Mesodermal cell (in vitro differentiated cells): ENCODE data around the gene TTBK2.

Experiments used
- H3K27ac ChIP-seq: 2 replicates; pipeline ENCODE4 v1.7.0; 2013; ENCODE audit warnings: mild to moderate bottlenecking, low read depth, low read length, moderate library complexity; ENCODE audit not compliant: severe bottlenecking
- H3K36me3 ChIP-seq: 2 replicates; pipeline ENCODE4 v1.7.1; 2013; ENCODE audit warnings: mild to moderate bottlenecking, low read length, moderate library complexity; ENCODE audit not compliant: control insufficient read depth, insufficient read depth
- H3K4me1 ChIP-seq: one replicate; pipeline ENCODE4 v1.7.1; 2013; ENCODE audit warnings: mild to moderate bottlenecking, low read length; ENCODE audit not compliant: insufficient read depth, control insufficient read depth, poor library complexity, severe bottlenecking
- H3K4me3 ChIP-seq: 2 replicates; pipeline ENCODE4 v1.7.0; 2013; ENCODE audit warnings: low read length, control low read depth, mild to moderate bottlenecking; ENCODE audit not compliant: insufficient read depth, poor library complexity, severe bottlenecking; ENCODE audit errors: extremely low read depth
- H3K9me3 ChIP-seq: 2 replicates; pipeline ENCODE4 v1.7.1; 2013; ENCODE audit warnings: mild to moderate bottlenecking, low read length, moderate library complexity; ENCODE audit not compliant: control insufficient read depth
- WGBS, 2 experiments: methylation state at CpG; one replicate each; pipeline ENCODE4 v1.1.5; 2013; ENCODE audit warnings: missing lambda C conversion rate in 2 of 2; ENCODE audit not compliant: insufficient coverage in 2 of 2; 5-methylcytosine and 5-hydroxymethylcytosine counted together

TTBK2 gene

GRCh38 chr15:42931702-42932486, 11.3 kb upstream of the TTBK2 start:
- H3K36me3 ChIP-seq = no peaks in the 10 kb centered on the region
- no peaks in the 10 kb centered on the region for H3K9me3 ChIP-seq
- WGBS, 2 experiments = 81 to 86% methylated on average over 2 to 6 of the region's 7 CpGs
- H3K27ac ChIP-seq = no peak overlapping the region
- H3K4me1 ChIP-seq = no peaks in the 10 kb centered on the region
- no peak overlapping the region for H3K4me3 ChIP-seq

- Histone ChIP-seq H3K36me3 (no peaks in the 10 kb centered on the region), H3K9me3 (no peaks in the 10 kb centered on the region), H3K4me3 (no peak overlapping the region), H3K27ac (no peak overlapping the region), H3K4me1 (no peaks in the 10 kb centered on the region)
- WGBS, 2 experiments = no CpG with 5 or more reads among the region's 2 CpGs
Observed at GRCh38 chr15:42929306-42929848, 8.8 kb upstream of the TTBK2 start.

DNA sequence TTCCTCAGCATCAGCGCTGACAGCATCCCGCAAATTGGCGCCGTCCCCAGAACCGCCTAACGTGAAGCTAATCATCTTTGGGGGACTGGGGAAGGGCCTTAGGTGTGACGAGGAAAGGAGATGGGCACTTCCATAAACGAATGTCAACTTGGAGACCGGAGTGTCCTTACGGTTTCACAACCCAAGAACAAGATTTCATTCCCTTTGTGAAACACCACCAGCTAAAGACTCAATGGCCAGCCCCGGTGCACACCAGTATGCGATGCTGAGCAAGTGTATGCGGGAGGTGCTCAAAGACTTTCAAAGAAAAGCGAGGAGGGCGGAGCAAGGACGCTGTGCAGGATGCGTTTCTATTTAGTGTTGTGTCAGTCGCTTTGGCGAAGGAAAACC, 759 bp upstream of the TTBK2 start:
- H3K4me3 ChIP-seq = peak overlapping the region; percentile 93
- 25 to 29% methylated on average over 4 to 16 of the region's 19 CpGs for WGBS, 2 experiments
- H3K4me1 ChIP-seq = no peaks in the 10 kb centered on the region
- no peaks in the 10 kb centered on the region for H3K36me3 ChIP-seq
- no peaks in the 10 kb centered on the region for H3K9me3 ChIP-seq
- H3K27ac ChIP-seq = no peak overlapping the region

DNA sequence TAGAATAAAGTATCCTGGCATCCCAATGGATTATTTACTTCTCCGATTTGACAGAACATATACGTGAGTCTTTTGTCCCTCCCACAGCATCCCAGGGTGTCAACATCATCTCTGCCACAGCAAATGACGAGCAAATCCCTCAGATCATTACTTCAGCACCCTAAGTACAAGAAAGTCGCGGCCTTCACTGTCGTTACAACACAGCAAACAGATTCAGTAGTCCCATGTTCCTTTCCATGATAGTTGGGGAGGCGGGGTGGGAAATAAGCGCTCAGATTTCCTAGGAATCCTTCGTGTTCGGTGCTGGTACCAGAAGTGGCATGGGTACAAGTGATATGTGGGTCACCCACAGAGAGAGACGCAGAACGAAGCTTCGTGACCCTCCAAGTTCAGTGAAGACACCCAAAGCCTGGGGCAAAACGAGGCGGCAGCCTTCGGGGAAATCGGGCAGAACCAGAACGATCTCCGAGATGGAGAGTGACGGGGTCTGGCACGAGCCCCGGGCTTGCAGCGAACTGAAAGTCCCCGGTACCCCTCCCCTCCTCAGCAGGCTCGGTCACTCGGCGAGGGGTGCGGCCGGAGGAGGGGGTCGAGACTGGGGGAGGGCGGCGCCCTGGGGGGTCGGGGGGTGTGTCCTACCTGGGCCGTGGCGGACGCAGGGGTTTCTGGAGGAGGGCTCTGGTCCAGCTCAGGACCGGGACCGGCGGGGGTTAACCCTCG, 619 bp downstream of the TTBK2 start:
- H3K36me3 ChIP-seq = no peaks in the 10 kb centered on the region
- H3K27ac ChIP-seq = peak overlapping the region; percentile 46
- no peaks in the 10 kb centered on the region for H3K4me1 ChIP-seq
- H3K9me3 ChIP-seq = no peaks in the 10 kb centered on the region
- peak overlapping the region; percentile 93 for H3K4me3 ChIP-seq
- 0 to 1% methylated on average over 16 to 17 of the region's 40 CpGs for WGBS, 2 experiments

- 60% methylated on average over 1 of the region's 2 CpGs; no CpG with 5 or more reads in 1 of the 2 experiments for WGBS, 2 experiments
- peak overlapping the region; percentile 93 for H3K4me3 ChIP-seq
- no peaks in the 10 kb centered on the region for H3K4me1 ChIP-seq
- H3K27ac ChIP-seq = no peak overlapping the region
- H3K9me3 ChIP-seq = no peaks in the 10 kb centered on the region
- H3K36me3 ChIP-seq = no peaks in the 10 kb centered on the region
Observed at GRCh38 chr15:42919308-42919707, 1.3 kb downstream of the TTBK2 start.

DNA sequence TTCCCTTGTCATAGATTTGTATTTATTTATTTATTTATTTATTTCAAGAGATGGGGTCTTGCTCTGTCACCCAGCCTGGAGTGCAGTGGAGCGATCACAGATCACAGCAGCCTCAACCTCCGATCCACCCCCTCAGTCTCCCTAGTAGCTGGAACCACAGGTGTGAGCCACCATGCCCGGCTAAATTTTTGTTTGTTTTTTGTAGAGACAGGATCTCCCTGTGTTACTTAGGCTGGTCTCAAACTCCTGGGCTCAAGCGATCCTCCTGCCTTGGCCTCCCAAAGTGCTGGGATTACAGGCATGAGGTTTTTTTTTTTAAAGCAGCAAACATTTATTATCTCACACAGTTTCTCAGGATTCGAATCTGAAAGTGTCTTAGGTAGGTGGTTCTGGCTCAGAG, 2.5 kb downstream of the TTBK2 start:
- H3K27ac ChIP-seq = no peak overlapping the region
- no peaks in the 10 kb centered on the region for H3K36me3 ChIP-seq
- H3K4me1 ChIP-seq = no peaks in the 10 kb centered on the region
- no peak overlapping the region for H3K4me3 ChIP-seq
- no peaks in the 10 kb centered on the region for H3K9me3 ChIP-seq
- WGBS, 2 experiments = 100% methylated on average over 2 of the region's 5 CpGs; no CpG with 5 or more reads in 1 of the 2 experiments

DNA sequence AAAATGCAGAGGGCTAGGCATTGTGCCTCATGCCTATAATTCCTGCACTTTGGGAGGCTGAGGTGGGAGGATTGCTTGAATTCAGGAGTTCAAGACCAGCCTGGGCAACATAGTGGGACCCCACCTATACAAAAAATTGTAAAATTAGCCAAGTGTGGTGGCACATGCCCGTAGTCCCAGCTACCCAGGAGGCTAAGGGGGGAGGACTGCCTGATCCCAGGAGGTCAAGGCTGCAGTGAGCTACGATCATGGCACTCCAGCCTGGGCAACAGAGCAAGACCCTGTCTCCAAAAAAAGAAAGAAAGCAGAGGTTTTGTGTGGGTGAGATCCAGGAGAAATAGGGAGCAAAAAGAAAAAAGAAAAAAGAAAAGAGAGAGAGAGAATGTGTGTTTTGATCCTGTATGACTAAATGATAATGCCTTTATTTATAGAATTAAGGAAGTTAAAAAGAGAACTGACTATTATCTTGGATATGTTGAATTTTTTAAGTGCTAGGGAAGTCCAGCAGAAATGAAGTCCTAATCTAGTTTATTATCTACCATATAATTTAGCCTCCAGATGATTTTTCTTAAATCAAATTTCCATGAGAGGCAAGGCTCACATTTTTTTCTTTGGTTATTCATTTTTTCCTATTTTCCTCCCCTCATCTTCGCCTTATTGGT, 4.8 kb downstream of the TTBK2 start:
- Histone ChIP-seq H3K4me3 (no peak overlapping the region), H3K27ac (no peak overlapping the region), H3K9me3 (no peaks in the 10 kb centered on the region), H3K36me3 (no peaks in the 10 kb centered on the region), H3K4me1 (no peaks in the 10 kb centered on the region)
- WGBS, 2 experiments = 94% methylated on average over 2 of the region's 3 CpGs

GRCh38 chr15:42914728-42915497, 5.7 kb downstream of the TTBK2 start:
- H3K9me3 ChIP-seq = no peaks in the 10 kb centered on the region
- no peaks in the 10 kb centered on the region for H3K4me1 ChIP-seq
- H3K36me3 ChIP-seq = no peaks in the 10 kb centered on the region
- no peak overlapping the region for H3K4me3 ChIP-seq
- no peak overlapping the region for H3K27ac ChIP-seq
- 100% methylated on average over 2 of the region's 5 CpGs; no CpG with 5 or more reads in 1 of the 2 experiments for WGBS, 2 experiments

GRCh38 chr15:42911058-42911592, 9.5 kb downstream of the TTBK2 start:
- Histone ChIP-seq H3K9me3 (no peaks in the 10 kb centered on the region), H3K4me1 (no peaks in the 10 kb centered on the region), H3K4me3 (no peak overlapping the region), H3K27ac (no peak overlapping the region), H3K36me3 (no peaks in the 10 kb centered on the region)
- WGBS, 2 experiments = 100% methylated on average over 1 to 3 of the region's 5 CpGs

GRCh38 chr15:42908538-42908937, 12.0 kb downstream of the TTBK2 start:
- Histone ChIP-seq H3K4me3 (no peak overlapping the region), H3K27ac (no peak overlapping the region), H3K4me1 (no peaks in the 10 kb centered on the region), H3K36me3 (no peaks in the 10 kb centered on the region), H3K9me3 (no peaks in the 10 kb centered on the region)
- WGBS, 2 experiments = 86% methylated on average over 1 of the region's 2 CpGs; no CpG with 5 or more reads in 1 of the 2 experiments
